GOT3 (cell line): ENCODE data around the gene NSUN7.

Experiments used
- DNase-seq: peaks from one replicate; lab custom pipeline; 2025; ENCODE audit warnings: mixed read lengths; lab: John Stamatoyannopoulos, UW

Gene NSUN7

DNA sequence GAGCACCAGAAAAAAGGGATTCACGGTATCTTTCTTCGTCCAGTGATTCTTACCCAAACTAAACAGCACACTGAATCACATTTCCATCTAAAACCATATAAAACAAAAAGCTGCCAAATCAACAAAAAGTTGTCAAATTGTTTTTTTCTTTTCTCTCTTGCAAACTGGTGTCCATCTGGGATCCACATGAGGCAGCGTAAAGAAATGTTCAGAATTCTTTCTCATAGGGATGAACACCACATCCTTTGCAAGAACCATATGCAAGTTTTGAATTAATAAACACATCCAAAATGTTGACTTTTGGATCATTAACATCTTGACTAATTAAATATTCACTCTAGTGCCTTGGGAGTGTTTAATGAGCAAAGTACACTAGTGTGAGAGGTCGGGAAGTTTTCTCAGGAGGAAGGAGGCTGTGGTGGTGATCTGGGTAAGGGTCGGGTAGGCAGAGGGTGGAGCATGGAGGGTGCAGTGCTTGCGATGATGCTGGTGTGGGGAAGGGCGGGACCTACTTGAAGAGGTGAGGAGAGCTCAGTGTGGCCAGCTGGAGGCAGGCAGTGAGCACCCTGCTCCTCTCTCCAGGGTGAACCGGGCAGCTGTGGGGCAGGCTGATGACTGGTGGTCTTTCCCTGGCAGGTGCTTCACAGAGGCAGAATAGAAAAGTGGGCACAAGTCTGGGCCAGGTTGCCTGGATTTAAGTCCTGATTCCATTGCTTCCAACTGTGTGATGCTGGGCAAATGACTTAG, 72.8 kb downstream of the NSUN7 start:
- DNase-seq = no peak

DNA sequence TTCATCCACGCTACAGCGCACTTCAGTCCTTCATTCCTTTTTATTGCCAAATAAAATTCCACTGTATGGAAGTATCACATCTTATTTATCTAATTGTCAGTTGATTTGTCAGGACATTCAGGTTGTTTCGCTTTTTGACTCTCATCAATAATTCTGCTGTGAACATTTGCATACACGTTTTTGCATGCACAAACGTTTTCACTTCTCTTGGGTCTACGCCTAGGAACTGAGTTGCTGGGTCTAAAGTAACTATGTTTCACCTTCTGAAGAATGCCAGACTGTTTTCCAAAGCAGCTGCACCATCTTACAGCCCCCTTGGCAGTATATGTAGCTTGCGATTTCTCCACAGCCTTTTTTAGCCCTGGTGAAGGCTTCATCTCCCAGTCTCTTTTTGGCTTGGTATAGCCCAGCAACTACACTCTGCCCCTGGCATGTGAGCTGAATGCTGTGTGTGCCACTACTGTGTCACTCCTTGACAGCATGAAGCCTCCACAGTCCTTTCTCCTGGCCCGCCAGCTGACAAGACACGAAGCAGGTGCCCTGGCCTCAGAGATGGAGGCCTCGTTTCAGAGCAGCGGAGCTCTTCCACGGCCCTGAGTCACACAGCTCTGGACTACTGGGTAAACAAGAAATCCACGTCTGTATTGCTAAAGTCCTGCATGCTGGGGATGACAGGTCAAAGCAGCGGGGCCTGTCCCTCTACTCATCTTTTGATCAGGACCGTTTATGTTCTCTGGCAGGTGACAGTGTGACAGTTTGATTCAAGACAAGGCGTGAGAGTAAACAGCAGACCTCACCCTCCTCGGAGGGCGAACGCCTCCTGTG, 75.5 kb downstream of the NSUN7 start:
- DNase-seq = no peak

- no peak for DNase-seq
Observed at GRCh38 chr4:40826821-40827220, 77.1 kb downstream of the NSUN7 start.

DNA sequence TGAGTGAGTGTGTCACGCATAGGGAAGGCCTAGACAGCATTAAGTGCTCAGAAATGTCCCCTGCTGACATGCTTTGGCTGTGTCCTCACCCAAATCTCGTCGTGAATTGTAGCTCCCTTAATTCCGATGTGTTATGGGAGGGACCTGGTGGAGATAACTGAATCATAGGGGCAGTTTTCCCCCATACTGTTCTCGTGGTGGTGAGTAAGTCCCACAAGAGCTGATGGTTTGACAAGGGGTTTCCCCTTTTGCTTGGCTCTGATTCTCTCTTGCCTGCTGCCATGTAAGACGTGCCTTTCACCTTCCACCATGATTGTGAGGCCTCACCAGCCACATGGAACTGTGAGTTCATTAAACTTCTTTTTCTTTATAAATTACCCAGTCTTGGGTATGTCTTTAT, 78.0 kb downstream of the NSUN7 start:
- no peak for DNase-seq

DNA sequence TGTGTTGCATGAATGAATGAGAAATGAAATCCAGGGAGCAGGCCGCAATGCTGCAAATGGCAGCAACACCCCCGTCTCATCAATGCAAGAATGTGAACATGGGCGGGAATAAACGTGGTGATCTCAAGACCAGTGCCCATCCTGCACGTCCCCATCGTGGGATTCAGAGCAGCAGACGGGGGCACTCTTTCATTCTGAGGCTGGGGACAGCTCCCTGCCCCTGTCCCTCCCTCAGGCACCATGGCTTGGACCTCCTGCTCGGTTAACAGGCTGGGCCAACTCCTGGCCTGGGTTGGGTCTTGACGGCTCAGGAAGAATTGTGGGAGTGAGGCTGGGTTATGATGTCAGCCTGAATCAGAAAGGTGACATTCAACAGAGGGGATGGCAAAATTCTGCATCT, 78.9 kb downstream of the NSUN7 start:
- DNase-seq = no peak

GRCh38 chr4:40829586-40829985, 79.8 kb downstream of the NSUN7 start:
- DNase-seq = no peak

- no peak for DNase-seq
Observed at GRCh38 chr4:40831146-40831907, 81.6 kb downstream of the NSUN7 start.

DNA sequence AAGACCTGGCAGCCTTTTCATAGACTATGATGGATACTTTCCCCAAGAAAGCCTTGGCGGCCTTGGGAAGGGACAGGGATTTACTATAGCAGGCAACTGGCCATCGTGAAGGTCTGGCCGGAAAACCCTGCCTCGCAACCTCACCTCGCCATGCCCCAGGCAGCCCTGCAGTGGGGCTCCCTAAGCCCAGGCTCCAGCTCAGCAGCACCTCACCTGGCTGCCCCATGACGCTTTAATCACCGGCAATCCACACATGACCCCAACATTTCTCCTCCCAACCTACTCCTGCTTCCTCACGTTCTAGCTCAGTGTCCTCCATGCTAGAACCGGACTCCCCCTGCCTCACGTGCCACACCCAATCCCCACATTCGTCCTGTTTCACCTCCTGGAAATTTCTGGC, 82.4 kb downstream of the NSUN7 start:
- DNase-seq = no peak

GRCh38 chr4:40833212-40833611, 83.5 kb downstream of the NSUN7 start:
- DNase-seq = no peak

DNA sequence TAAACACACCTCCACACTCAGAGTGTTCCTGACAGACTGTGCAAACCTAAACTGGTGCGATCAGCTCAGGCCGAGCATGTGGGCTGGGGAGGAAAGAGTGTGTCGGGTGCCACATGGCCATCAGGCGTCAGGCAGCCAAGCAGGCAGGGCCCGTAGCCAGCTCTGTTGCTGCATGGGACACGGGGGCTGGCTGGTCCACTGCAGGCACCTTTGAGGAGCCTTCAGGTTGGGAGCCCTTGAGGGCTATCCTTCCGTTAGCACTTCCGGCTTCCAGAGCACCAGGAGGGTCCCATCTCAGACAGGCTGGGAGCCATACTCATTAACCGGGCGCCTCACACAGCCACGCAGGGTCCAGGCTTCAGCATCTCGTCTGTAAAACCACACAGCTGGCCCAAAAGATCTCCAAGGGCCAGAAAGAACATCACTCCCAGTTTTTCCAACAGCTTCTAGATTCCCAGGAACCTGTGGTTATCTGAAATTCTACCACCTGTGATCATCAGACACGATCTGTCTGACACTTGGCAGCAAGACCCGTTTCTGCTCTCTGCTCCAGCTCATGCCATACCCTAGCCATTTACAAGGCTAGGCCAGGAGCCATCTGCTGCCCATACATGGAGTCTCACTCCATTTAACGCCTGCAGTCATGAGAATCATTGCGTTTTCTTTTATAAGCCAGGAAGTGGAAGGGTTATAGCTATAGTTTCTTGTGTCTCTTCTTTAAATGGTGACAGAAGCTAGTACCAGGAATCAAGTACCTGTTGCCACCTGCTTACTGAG, 87.5 kb downstream of the NSUN7 start:
- no peak for DNase-seq

GRCh38 chr4:40838742-40839141, 89.0 kb downstream of the NSUN7 start:
- no peak for DNase-seq

DNA sequence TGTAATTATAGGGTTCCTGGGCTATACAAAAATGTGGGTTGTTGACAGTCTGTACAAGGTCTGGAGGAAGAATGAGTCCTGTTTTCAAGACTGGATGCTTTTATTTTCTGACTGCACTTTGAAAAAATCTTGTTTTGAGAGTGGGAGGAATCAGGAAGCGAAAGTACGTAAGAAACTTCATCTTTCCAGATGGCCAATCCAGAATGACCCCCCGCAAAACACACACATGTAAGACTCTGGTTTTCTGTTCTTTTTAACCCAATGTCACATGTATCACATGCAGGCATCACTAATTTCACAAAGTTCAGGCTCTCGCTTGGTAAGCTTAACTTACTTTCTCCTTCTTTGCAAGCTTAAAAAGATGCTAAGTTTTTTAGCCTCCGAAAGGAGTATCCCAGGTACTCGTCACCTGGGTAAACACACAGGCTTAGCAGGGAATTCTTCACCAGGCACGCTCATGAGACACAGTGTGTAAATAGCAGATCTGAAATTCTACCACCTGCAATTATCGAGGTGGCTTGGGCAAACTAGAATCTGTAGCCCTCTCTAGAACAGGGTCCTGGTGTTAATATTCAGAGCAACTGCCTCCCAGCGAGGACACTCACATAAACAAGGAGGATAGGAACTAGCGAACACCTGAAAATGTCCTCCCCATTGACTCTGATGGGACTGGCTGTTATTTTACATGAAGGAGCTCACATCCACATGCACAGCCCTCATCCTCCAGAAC, 90.7 kb downstream of the NSUN7 start:
- DNase-seq = no peak

DNA sequence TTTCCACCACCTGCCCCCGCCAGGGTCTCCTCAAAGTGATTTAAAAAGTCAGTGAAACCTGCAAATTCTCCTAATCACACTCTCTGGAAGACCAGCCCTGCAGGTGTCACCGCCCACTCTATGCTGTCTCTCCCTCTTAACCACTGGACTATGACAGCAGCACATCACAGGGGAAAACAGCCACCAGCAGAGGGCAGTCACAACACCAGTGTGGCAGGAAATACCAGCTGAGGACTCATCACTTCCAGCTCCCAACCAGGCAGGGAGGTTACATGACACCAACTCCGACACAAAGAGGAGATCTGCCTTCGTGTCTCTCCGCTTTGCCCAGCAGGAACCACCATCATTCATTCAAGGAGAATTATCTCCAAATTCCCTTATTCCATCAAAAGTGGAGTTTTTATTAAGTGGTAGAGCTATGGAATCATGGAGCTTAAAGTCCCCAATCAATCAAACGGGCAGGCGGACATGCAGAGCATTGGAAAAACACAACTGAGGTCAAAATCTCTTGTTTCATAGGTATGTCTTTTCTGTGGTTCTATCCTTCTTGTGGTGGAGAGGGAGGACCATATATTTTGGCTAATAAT, 91.3 kb downstream of the NSUN7 start:
- DNase-seq = no peak

DNA sequence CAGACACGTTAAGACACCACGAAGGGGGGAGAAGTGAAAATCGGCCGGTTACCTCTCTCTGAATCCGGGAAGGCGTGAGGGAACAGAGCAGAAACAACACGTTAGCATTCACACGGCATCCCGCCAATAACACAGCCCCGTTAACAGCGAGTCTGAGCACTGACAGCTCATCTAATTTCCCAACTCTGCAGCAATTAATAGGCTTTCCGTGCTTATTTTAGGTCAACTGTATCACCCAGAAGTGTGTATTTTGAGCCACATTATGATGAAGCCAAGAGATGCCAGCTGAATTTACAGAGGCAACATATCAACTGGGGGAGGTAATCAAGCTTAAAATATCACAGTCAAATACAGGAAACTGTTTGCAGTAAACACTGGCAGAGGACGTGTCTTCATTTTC, 92.6 kb downstream of the NSUN7 start:
- no peak for DNase-seq

DNA sequence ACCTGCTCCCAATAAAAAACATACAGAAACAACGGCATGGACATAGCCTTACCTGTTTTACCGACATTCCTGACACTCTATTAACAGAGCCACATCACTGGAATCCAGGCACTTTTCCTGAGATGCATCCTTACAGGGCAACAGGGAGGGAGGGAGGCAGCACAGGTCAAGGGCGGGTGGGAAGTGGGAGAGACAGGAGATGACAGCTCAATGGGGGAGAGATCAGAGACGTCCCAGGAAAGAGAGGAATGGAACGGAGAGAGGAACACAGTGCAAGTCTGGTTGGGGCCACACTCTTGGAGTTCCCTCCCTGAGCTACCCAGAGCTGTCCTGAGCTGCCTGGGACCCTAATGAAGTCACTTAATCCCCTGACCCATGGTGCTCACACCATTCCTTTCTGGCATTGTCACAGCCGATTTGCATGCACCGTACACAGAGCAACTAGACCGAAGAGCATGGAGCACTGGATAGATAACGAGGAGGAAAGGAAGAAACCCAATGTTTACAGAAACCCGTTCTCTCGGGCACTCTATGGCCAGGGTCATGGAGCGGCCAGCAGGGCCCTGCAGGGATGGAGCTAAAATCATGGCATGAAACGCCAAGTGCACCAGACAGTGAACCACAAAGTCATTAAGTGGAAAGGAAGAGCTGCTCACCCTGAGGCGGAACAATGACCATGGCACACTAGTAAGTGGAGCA, 93.1 kb downstream of the NSUN7 start:
- no peak for DNase-seq

GRCh38 chr4:40843696-40844095, 93.9 kb downstream of the NSUN7 start:
- DNase-seq = no peak

GRCh38 chr4:40844261-40844660, 94.5 kb downstream of the NSUN7 start:
- DNase-seq = no peak

GRCh38 chr4:40845154-40845835, 95.5 kb downstream of the NSUN7 start:
- DNase-seq = no peak

GRCh38 chr4:40846532-40846931, 96.8 kb downstream of the NSUN7 start:
- no peak for DNase-seq

- DNase-seq = no peak
Observed at GRCh38 chr4:40848251-40848650, 98.5 kb downstream of the NSUN7 start.
